HG03565 (cell line): ENCODE results near the gene ALKBH5.

ENCODE experiments used
- ATAC-seq: cut with Tn5 transposase; IDR thresholded peaks from one replicate; pipeline ENCODE4 v1.9.1; 2021; ENCODE audit warnings: mild to moderate bottlenecking, moderate library complexity; ENCODE audit not compliant: unreplicated experiment

Gene ALKBH5

GRCh38 chr17:18184143-18185031 is 759 bp downstream of the ALKBH5 start:
- ATAC-seq: no peak

- no peak for ATAC-seq
Observed at GRCh38 chr17:18185391-18185790, 1.8 kb downstream of the ALKBH5 start.

GRCh38 chr17:18185832-18186626 is 2.4 kb downstream of the ALKBH5 start:
- ATAC-seq: no peak

- no peak for ATAC-seq
Observed at GRCh38 chr17:18186627-18186982, 3.0 kb downstream of the ALKBH5 start.

GRCh38 chr17:18187226-18187625 is 3.6 kb downstream of the ALKBH5 start:
- no peak for ATAC-seq

GRCh38 chr17:18187821-18188761 is 4.5 kb downstream of the ALKBH5 start:
- no peak for ATAC-seq

- ATAC-seq: no peak
Observed at GRCh38 chr17:18190628-18191235, 7.1 kb downstream of the ALKBH5 start.

GRCh38 chr17:18191236-18191667 is 7.6 kb downstream of the ALKBH5 start:
- no peak for ATAC-seq

GRCh38 chr17:18191967-18192366 is 8.3 kb downstream of the ALKBH5 start:
- ATAC-seq: no peak

GRCh38 chr17:18194394-18194793 is 10.8 kb downstream of the ALKBH5 start:
- no peak for ATAC-seq

- ATAC-seq: no peak
Observed at GRCh38 chr17:18194804-18195203, 11.2 kb downstream of the ALKBH5 start.

- no peak for ATAC-seq
Observed at GRCh38 chr17:18195246-18195645, 11.6 kb downstream of the ALKBH5 start.

- no peak for ATAC-seq
Observed at GRCh38 chr17:18197535-18198194, 14.0 kb downstream of the ALKBH5 start.

GRCh38 chr17:18198530-18198929 is 14.9 kb downstream of the ALKBH5 start:
- ATAC-seq: no peak

GRCh38 chr17:18201108-18201507 is 17.5 kb downstream of the ALKBH5 start:
- ATAC-seq: no peak

- no peak for ATAC-seq
Observed at GRCh38 chr17:18203308-18203707, 19.7 kb downstream of the ALKBH5 start.

- no peak for ATAC-seq
Observed at GRCh38 chr17:18205861-18206260, 22.2 kb downstream of the ALKBH5 start.

- no peak for ATAC-seq
Observed at GRCh38 chr17:18206962-18207361, 23.3 kb downstream of the ALKBH5 start.

GRCh38 chr17:18208092-18208491 is 24.5 kb downstream of the ALKBH5 start:
- no peak for ATAC-seq
